AG09319 (cell line): ENCODE results near the gene PPP2R3A.
A peak's percentile ranks its signal among the peaks of the same experiment; 100 is the strongest.

Experiments
- DNase-seq: peaks from one replicate; pipeline ENCODE4 v3.0.0-alpha.2; 2010; ENCODE audit warnings: low read depth; ENCODE audit errors: extremely low read depth
- TF ChIP-seq, protein P1 (sequence below): IDR thresholded peaks from 2 replicates; pipeline ENCODE4 v1.5.1; 2011; ENCODE audit warnings: low read depth, mild to moderate bottlenecking, inconsistent platforms, low read length, moderate library complexity

The PPP2R3A gene

GRCh38 chr3:136038668-136039067 is 73.1 kb downstream of the PPP2R3A start:
- no peak for DNase-seq

GRCh38 chr3:136042608-136043221 is 77.2 kb downstream of the PPP2R3A start:
- TF ChIP-seq, protein P1, sequence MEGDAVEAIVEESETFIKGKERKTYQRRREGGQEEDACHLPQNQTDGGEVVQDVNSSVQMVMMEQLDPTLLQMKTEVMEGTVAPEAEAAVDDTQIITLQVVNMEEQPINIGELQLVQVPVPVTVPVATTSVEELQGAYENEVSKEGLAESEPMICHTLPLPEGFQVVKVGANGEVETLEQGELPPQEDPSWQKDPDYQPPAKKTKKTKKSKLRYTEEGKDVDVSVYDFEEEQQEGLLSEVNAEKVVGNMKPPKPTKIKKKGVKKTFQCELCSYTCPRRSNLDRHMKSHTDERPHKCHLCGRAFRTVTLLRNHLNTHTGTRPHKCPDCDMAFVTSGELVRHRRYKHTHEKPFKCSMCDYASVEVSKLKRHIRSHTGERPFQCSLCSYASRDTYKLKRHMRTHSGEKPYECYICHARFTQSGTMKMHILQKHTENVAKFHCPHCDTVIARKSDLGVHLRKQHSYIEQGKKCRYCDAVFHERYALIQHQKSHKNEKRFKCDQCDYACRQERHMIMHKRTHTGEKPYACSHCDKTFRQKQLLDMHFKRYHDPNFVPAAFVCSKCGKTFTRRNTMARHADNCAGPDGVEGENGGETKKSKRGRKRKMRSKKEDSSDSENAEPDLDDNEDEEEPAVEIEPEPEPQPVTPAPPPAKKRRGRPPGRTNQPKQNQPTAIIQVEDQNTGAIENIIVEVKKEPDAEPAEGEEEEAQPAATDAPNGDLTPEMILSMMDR: peak; percentile 55
- peak; percentile 24 for DNase-seq

More at GRCh38 chr3:136038668-136039067, 73.1 kb downstream of the PPP2R3A start:
- TF ChIP-seq, protein P1: no peak

GRCh38 chr3:136044980-136045745 is 79.6 kb downstream of the PPP2R3A start:
- no peak for DNase-seq
- TF ChIP-seq, protein P1: no peak

- TF ChIP-seq, protein P1: no peak
- no peak for DNase-seq
These were observed 82.5 kb downstream of the PPP2R3A start for GRCh38 chr3:136048068-136048467.

DNA sequence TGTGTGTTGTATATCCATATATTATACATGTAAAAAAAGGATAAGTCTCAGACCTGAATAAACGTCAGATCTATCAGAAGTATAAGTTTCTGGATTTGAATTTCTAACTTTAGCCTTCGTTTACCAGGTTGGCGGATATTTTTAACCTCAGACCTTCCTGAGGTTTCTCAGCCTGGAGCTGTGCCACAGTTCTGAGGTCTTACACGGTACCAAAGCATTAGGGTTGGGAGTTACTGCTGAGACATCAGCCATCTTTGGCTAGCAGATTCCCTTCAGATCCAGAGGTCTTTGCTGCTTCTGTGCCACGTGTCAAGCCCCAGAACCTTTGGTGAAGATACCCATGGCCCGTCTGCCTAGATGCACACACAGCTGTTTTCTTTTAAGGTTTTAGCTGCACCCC is 84.7 kb downstream of the PPP2R3A start:
- TF ChIP-seq, protein P1: no peak
- no peak for DNase-seq

- DNase-seq: no peak
- TF ChIP-seq, protein P1: no peak
These were observed 90.0 kb downstream of the PPP2R3A start for GRCh38 chr3:136055491-136055890.

DNA sequence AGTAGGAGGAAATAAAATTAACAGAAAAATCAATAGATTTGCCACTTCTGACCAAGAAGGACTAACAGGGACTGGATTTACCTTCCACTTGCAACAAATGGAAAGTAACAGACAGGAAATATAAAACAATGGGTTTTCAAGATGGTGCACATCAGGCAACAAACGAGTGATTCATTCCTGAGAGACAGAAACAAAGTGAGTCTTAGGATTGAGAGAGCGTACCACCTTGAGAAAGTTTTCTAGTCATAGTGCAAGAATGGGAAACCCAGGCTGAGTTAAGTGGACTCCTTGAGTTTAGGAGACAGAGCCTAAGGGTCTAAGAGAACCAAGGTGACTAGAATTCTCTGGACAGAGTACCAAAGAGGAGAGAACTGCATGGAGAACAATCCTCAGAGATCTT is 101.7 kb downstream of the PPP2R3A start:
- TF ChIP-seq, protein P1: no peak
- DNase-seq: no peak
